ENCODE measurements around the gene ATP6V0A1.

DNA sequence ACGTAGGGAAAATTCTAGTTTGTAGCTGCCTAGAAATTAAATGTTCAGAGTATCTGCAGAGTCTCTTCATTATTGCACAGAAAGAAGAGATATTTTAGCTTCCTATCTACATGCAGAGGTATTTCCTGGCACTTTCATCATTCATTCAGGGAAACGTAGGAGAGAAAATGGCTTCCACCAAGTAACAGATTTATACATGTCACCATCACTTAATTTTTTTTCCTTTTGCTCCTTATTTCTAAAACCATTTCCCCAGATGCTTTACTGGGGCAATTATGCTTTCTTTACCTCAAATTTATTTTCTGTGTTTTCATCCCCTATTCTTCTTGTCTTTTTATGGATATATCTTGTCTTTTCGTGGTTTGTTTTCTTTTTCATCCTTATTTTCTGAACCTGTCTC lies 18.5 kb downstream of the ATP6V0A1 start:
- TF ChIP-seq POLR2A (IDR thresholded peaks at IDR 0.05): no peak
- TF ChIP-seq POLR2AphosphoS5 (IDR thresholded peaks at IDR 0.05): no peak
- no peak for TF ChIP-seq CTCF (IDR thresholded peaks at IDR 0.05)
